Measurements from ENCODE around the gene CHRM1.

DNA sequence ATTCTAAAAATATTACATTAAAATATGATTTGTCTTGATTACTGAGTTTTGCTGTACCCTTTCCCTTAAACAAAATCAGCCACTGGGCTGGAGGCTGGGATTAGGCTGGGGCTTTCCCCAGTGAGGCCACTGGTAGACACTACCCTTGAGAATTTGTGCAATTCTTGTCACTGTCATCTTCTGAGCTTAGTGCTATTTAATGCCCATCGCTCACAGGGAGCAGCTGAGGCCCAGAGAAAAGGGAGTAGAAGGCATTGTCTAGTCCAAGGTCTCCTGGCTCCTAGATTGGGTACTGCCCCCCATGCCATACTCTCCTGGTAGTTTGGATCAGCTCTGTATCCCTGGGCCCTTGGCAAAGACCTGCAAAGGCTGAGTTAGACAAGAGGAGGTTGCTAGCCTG lies 6.7 kb downstream of the CHRM1 start:
- TF ChIP-seq, protein P1, sequence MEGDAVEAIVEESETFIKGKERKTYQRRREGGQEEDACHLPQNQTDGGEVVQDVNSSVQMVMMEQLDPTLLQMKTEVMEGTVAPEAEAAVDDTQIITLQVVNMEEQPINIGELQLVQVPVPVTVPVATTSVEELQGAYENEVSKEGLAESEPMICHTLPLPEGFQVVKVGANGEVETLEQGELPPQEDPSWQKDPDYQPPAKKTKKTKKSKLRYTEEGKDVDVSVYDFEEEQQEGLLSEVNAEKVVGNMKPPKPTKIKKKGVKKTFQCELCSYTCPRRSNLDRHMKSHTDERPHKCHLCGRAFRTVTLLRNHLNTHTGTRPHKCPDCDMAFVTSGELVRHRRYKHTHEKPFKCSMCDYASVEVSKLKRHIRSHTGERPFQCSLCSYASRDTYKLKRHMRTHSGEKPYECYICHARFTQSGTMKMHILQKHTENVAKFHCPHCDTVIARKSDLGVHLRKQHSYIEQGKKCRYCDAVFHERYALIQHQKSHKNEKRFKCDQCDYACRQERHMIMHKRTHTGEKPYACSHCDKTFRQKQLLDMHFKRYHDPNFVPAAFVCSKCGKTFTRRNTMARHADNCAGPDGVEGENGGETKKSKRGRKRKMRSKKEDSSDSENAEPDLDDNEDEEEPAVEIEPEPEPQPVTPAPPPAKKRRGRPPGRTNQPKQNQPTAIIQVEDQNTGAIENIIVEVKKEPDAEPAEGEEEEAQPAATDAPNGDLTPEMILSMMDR (IDR thresholded peaks at IDR 0.05): no peak
- TF ChIP-seq ZFX (IDR thresholded peaks at IDR 0.05; ENCODE audit: borderline replicate concordance): no peak

Data from 22Rv1 (cell line).